EL (cell line): ENCODE data around the gene GLUD1.
"Not testable (repeated sequence)": the region's sequence is repeated elsewhere in the genome, so short reads cannot be mapped to it uniquely, and the experiment has no call there.

Source experiments
- DNase-seq: peaks from one replicate; pipeline ENCODE4 v3.0.0-alpha.2; 2016

Gene GLUD1

DNA sequence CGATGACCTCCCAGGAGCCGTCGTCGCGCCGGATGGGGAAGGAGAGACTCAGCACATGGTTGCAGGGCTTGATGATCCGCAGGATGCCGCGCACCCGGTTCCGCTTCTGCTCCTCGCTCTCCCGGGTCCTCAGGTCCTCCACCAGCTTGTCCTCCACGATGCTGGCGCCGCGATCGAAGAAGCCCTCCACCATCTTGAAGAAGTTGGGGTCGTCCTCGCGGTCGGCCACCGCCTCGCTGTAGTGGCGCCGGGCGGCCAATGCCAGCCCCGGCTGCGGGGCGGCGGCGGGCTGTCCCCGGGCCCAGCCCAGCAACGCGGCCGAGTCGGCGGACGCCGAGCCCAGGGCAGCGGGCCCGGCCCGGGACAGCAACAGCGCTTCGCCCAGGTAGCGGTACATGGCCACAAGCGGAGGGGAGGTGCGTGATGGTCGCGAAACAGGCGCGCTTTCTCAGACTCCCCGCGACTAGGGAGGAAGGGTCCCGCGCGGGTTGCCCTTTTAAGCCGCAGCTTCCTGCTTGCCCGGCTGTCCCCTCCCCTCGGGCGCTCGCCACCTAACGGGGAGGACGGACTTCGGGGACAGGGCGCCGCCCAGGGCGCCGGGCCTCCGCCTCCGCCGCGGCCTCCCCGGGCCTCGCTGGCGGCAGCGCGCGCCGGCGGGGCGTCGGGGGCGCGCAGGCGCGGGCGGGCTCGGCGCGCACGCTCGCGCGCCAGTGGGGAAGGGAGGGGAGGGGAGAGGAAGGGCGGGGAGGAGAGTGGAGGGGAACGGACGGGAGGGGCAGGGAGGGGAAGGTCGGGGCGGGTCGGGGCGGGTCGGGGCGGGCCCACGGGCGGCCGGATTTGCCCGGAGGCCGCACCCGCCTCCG lies at the start of gene GLUD1, which contains the start of gene SHLD2:
TSS of gene GLUD1 (minus strand) at position 471 of the 863 bp plus-strand sequence. CDS start at position 397, 74 bp downstream.
TSS of gene SHLD2 (plus strand) at position 834 of the 863 bp plus-strand sequence. CDS start 56,149 bp downstream, outside the sequence.
- DNase-seq: peak; percentile 91

DNA sequence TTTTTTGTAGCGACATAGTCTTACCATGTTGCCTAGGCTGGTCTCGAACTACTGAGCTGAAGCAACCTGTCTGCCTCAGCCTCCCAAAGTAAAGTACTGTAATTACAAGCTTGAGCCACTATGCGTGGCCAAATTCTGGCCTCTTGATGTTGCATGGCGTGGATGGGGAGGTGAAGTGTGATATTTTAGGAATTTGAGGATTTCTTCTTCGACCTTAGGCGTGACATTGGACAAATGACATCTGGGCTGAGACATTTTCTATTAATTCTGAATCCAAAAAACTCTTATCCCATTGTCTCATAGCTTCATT lies 48.4 kb upstream of the GLUD1 start:
- DNase-seq: not testable (repeated sequence)

- DNase-seq: peak; percentile 52
These were observed 47.8 kb upstream of the GLUD1 start for GRCh38 chr10:87142230-87143108.

DNA sequence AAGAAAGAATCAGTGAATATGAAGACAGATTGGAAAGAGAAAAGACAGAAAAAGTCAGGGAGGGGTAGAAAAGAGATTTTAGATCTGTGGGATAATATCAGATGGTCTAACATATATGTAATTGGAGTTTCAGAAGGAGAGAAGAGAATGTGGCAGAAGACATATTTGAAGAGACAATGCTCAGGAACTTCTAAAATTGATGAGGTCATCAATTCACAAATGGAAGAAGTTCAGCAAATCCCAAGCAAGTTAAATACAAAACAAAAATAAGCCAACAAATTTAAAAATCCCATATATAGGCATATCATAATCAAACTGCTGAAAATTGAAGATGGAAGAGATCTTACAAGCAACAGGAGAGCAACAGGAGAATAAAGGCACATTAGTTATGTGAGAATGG lies 42.8 kb upstream of the GLUD1 start:
- DNase-seq: not testable (repeated sequence)

GRCh38 chr10:87134440-87134839 lies 39.8 kb upstream of the GLUD1 start:
- not testable (repeated sequence) for DNase-seq

GRCh38 chr10:87133936-87134335 lies 39.3 kb upstream of the GLUD1 start:
- DNase-seq: not testable (repeated sequence)

DNA sequence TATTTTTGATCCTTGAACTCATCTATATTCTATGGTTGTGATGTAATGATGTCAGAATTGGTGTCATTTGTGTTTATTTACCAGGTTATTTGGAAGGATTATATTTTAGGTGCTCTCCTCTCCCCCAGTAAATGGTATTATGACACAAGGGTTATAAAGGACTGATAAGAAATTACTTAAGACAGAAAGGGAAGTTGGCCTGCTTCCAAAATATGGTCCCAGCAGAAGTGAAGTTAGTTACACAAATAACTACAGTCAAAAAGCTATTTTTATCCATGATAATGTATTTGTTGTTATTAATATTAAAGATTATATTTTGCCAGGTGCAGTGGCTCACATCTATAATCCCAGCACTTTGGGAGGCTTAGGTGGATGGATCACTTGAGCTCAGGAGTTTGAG lies 37.5 kb upstream of the GLUD1 start:
- peak; percentile 9 for DNase-seq

DNA sequence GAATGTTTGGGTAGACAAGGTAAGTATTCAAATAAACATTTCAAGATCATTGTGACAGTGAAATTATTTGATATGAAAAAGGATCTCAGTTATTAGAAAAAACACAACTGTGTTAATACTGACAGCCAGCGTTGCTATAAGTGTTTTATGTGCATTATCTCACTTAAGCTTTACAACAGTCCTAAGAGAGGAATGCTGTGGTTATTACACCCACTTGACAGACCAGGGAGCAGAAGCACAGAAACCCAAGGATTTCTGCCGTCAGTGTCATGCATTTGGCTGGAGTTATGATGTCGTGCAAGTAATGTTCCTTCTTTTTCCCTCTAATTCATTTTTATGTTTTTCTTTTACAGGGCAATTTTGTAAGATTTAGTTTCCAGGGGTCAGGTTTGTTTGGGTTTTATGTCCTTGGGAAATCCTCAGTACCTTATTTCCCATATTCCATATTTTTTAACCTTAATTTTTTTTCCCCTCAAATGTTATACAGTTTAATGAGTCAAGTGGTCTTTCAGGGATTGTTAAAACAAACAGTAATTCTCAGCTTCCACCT lies 33.0 kb upstream of the GLUD1 start:
- not testable (repeated sequence) for DNase-seq

- not testable (repeated sequence) for DNase-seq
These were observed 32.4 kb upstream of the GLUD1 start for GRCh38 chr10:87127048-87127447.

DNA sequence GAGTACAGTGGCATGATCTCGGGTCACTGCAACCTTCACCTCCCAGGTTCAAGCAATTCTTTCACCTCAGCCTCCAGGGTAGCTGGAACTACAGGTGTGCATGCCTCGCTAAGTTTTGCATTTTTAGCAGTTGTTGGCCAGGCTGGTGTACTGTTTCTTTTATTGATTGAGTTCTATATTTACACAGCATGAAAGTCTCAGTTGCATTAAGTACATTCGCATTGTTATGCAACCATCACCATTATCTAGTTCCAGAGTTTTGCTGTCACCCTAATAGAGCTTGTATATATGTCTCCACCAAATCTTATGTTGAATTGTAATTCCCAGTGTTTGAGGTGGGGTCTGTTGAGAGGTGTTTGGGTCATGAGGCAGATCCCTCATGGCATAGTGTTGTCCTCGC lies 28.7 kb upstream of the GLUD1 start:
- DNase-seq: not testable (repeated sequence)

DNA sequence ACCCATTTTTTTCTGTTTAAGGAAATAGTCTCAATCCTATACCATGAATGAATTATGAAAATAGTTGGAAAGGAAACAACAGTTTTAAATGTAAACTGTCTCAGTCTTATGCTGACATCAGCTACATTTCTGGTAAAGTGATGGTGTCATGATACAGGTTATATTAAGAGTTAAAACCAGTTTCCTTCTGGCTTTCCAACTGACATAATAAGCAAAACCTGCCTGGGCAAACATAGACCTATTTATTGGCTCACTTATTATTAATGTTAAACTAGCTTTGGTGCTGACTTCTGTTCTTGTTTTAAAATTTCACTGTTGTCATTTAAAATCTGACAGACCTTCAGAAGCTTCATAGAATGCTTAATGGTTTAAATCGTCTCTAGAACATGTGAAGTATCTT lies 24.4 kb upstream of the GLUD1 start:
- not testable (repeated sequence) for DNase-seq

DNA sequence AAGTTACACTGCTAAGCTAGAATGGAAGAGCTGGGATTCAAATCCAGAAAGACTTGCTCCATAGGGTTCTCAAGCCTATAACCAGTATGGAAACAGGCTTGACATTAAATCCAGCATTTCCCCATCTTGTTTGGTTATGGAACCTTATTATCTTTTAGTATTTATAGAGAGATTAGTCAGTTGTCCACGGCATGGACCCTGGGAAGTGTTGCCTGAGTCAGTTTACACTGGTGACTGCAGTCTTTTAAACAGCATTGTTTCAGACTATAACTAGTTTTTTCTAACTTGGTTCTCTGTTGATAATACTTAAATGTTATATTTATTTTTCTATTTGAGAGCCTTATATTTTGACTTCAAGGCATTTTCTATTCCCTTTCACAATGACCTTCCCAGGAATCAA lies 23.5 kb upstream of the GLUD1 start:
- DNase-seq: not testable (repeated sequence)

DNA sequence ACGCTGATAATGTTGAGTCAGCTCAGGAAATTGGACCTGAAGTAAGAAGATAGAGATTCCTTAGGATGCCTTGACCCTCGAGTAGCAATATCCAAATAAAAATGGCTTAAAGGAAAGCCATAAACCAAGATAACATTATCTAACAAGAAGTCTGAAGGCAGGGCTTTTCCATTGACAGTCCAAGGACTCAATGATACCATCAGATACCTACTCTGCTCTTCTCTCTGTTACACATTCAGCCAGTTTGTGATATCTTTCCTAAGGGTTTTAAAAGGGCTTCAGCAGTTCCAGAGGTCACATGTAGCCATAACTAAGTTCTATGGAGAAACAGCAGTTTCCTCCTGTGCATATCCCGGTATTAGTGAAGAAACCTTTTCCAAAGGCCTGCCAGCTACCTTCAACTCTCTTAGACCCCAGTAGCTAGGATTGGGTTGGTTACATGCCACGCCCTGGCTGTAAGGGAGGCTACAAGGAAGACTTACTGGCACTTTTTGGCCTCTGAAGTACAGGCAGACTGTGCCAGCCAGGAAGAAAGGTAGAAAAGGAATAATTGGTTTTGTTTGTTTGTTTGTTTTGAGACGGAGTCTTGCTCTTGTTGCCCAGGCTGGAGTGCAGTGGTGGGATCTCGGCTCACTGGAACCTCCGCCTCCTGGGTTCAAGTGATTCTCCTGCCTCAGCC lies 10.9 kb upstream of the GLUD1 start:
- DNase-seq: no peak

DNA sequence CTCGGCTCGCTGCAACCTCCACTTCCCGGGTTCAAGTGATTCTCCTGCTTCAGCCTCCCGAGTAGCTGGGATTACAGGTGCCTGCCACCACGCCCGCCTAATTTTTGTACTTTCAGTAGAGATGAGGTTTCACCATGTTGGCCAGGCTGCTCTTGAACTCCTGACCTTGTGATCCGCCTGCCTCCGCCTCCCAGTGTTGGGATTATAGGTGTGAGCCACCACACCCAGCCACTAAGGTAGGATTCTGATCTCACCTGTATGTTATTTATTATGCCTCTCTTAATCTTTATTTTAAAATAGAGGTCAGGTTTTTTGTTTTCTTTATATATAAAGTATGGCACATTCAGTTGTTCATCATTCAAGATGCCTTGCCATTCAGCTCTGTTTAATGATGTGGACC lies 10.1 kb upstream of the GLUD1 start:
- not testable (repeated sequence) for DNase-seq

DNA sequence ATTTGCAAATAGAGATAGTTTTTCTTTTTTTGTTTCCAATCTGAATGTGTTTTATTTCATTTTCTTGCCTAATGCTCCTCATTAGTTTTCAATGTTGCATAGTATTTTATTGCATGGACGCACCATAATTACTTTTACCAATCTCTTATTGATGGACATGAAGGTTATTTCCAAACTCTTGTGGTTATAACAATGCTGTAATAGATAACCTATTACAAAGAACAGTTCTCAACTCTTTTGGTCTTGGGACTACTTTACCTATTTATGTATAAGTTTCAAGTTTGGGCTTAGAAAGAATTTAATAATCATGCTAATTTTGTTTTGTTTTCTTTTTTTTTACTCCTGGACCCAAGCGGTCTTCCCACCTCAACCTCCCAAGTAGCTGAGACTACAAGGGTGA lies 7.4 kb upstream of the GLUD1 start:
- DNase-seq: no peak

GRCh38 chr10:87095236-87095945 lies 748 bp upstream of the GLUD1 start:
- peak; percentile 87 for DNase-seq

- peak; percentile 51 for DNase-seq
These were observed 841 bp downstream of the GLUD1 start for GRCh38 chr10:87093632-87094372.

GRCh38 chr10:87092861-87093631 lies 1.6 kb downstream of the GLUD1 start:
- DNase-seq: peak; percentile 51

DNA sequence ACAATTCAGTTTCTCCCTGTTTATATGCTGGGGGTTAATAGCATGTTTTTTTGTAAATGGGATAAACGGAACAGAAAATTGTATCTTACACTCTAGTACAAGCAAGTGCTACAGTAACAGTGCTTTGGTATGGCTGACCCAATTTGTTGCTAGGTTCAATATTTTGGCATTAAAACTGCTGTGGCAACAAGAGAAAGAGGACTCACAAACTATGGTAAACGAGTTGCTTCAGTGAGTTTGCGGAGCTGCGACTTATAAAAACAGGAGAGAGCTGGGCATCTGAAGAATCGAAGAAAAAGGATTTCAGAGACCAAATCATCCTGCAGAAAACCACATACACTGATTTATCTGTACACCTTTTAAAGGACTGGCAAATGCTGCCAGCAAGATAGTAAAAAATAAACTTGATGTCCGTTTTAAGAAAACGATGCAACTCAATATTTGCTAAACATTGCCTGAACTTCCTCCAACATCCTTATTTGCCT lies 2.2 kb downstream of the GLUD1 start:
- DNase-seq: peak; percentile 5

DNA sequence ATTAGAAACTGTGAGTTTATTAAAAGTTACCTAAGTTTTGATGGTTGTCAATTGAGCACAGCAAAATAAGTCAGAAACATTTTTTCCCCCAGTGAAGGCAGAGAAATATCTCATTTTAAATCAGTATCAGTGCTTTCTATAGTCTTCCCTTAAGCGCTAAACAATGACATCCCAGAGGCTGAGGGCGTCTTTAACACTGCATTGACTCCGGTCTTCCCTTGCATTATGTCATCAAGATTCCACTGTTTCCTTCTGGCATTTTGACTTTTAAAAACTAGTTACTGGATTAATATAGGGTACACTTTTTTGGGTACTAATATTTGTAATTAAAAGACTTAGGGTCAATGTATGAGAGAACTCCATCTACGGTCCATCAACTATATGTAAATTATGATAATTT lies 3.9 kb downstream of the GLUD1 start:
- no peak for DNase-seq
